ENCODE results near the gene GPC3. TPM values are rescaled to one million over a fixed set of nuclear protein-coding genes. Genes with fewer than 3 reads are reported as not detected.

GPC3 gene
- total RNA-seq, 2 experiments from 2014 or later: 0.25 to 0.59 TPM

DNA sequence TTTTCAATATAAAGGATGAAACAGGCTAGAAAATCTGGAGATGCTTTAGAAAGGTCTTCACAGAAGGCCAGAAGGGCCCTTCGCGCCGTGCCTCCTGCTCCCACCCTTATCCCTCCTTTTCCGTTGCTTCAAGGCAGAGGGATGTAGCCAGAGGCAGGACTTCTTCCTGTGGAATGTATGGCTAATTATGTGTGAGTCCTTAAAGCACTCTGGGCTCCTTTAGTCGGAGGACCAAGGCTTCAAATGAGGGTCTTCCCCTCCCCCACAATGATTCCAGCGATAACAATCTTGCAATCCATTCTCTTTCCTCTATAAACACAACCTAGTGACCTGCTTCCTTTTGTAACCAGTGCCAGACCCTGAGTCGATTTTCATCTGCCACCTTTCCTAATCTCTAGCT lies 103.5 kb downstream of the GPC3 start:
- Histone ChIP-seq H3K27me3 (ENCODE audit: control insufficient read depth in 1 of 2, insufficient read depth in 2 of 2, low read length in 2 of 2) (no peaks in the 10 kb centered on the region), H3K27ac (ENCODE audit: low read depth in 1 of 2, low read length in 2 of 2) (no peak overlapping the region), H3K4me3 (ENCODE audit: low read length) (no peak overlapping the region), H3K36me3 (ENCODE audit: insufficient read depth, low read length) (no peaks in the 10 kb centered on the region), H3K4me1 (ENCODE audit: insufficient read depth, low read length) (no peaks in the 10 kb centered on the region), H3K9me3 (ENCODE audit: control insufficient read depth in 1 of 2, insufficient read depth in 1 of 2, low read length in 2 of 2) (no peaks in the 10 kb centered on the region)
- no peak for DNase-seq
- ATAC-seq (ENCODE audit: poor library complexity): no peak
- ChIA-PET POLR2A (interaction anchor here (0.6 kb wide), 1 partner anchor 8 kb away, joined by 3 read pairs; no protein-coding TSS in a partner anchor), CTCF (no interaction called here)
- TF ChIP-seq, protein P1, sequence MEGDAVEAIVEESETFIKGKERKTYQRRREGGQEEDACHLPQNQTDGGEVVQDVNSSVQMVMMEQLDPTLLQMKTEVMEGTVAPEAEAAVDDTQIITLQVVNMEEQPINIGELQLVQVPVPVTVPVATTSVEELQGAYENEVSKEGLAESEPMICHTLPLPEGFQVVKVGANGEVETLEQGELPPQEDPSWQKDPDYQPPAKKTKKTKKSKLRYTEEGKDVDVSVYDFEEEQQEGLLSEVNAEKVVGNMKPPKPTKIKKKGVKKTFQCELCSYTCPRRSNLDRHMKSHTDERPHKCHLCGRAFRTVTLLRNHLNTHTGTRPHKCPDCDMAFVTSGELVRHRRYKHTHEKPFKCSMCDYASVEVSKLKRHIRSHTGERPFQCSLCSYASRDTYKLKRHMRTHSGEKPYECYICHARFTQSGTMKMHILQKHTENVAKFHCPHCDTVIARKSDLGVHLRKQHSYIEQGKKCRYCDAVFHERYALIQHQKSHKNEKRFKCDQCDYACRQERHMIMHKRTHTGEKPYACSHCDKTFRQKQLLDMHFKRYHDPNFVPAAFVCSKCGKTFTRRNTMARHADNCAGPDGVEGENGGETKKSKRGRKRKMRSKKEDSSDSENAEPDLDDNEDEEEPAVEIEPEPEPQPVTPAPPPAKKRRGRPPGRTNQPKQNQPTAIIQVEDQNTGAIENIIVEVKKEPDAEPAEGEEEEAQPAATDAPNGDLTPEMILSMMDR (IDR thresholded peaks at IDR 0.05): no peak
- H3K4me3 Mint-ChIP-seq: no peak overlapping the region
- no peaks in the 10 kb centered on the region for H3K36me3 Mint-ChIP-seq (ENCODE audit: low read depth)
- H3K4me1 Mint-ChIP-seq (ENCODE audit: low read depth): no peaks in the 10 kb centered on the region
- H3K27me3 Mint-ChIP-seq: no peaks in the 10 kb centered on the region
- intact Hi-C loops (cut with DNase I, micrococcal nuclease): no loop called here
- H3K27ac Mint-ChIP-seq: no peak overlapping the region
- H3K9me3 Mint-ChIP-seq: no peaks in the 10 kb centered on the region

DNA sequence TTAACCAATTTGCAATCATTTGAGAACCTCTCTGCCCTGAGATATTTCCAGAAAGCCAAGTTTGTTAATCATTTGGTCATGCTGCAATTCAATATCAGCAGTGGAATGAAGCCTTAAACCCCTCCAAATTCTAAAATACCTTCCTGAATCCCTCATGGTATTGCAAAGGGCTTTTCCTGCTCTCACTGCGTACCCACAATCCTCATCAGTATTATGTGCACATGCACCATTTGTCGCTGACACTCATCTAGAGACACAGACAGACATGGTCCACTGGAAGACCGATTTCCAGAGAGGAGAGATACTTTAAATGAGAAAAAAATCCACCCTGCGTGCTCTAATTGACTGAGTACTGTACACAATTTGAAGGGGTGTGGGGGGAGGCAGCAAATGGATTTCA lies 104.4 kb downstream of the GPC3 start:
- Histone ChIP-seq H3K9me3 (ENCODE audit: control insufficient read depth in 1 of 2, insufficient read depth in 1 of 2, low read length in 2 of 2) (no peaks in the 10 kb centered on the region), H3K27ac (ENCODE audit: low read depth in 1 of 2, low read length in 2 of 2) (no peak overlapping the region), H3K27me3 (ENCODE audit: control insufficient read depth in 1 of 2, insufficient read depth in 2 of 2, low read length in 2 of 2) (no peaks in the 10 kb centered on the region), H3K36me3 (ENCODE audit: insufficient read depth, low read length) (no peaks in the 10 kb centered on the region), H3K4me3 (ENCODE audit: low read length) (no peak overlapping the region), H3K4me1 (ENCODE audit: insufficient read depth, low read length) (no peaks in the 10 kb centered on the region)
- ATAC-seq (ENCODE audit: poor library complexity): no peak
- no peak for DNase-seq
- Mint-ChIP-seq H3K4me1 (ENCODE audit: low read depth) (no peaks in the 10 kb centered on the region), H3K36me3 (ENCODE audit: low read depth) (no peaks in the 10 kb centered on the region), H3K27ac (no peak overlapping the region), H3K9me3 (no peaks in the 10 kb centered on the region), H3K27me3 (no peaks in the 10 kb centered on the region), H3K4me3 (no peak overlapping the region)
- CTCF ChIA-PET: no interaction called here
- intact Hi-C loops (cut with DNase I, micrococcal nuclease): no loop called here
- POLR2A ChIA-PET: no interaction called here
- TF ChIP-seq, protein P1 (IDR thresholded peaks at IDR 0.05): no peak

DNA sequence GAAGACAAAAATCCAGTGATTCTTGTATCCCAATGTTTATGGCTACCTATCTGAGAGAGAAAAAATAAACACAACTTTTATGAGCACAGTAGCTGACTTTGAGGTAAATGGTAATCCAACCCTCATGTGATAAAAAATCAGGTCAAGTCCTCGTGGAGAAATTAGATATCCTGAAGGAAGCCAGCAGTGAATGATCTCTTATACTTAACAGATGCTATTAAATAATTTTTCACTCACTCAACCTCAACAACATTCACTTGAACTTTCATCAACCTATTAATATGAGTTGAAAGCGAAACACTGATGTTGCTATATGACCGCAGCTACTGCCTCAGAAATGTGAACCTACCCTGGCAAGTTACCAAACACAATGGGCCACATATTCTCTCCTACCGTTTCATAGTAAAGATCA lies 105.4 kb downstream of the GPC3 start:
- DNase-seq (no peak), ATAC-seq (ENCODE audit: poor library complexity) (no peak)
- TF ChIP-seq, protein P1 (IDR thresholded peaks at IDR 0.05): no peak
- no peak overlapping the region for H3K27ac ChIP-seq (ENCODE audit: low read depth in 1 of 2, low read length in 2 of 2)
- intact Hi-C loops (cut with DNase I, micrococcal nuclease): no loop called here
- H3K36me3 Mint-ChIP-seq (ENCODE audit: low read depth): no peaks in the 10 kb centered on the region
- no peaks in the 10 kb centered on the region for H3K9me3 Mint-ChIP-seq
- no peak overlapping the region for H3K4me3 ChIP-seq (ENCODE audit: low read length)
- H3K4me1 Mint-ChIP-seq (ENCODE audit: low read depth): no peaks in the 10 kb centered on the region
- no peak overlapping the region for H3K4me3 Mint-ChIP-seq
- H3K36me3 ChIP-seq (ENCODE audit: insufficient read depth, low read length): no peaks in the 10 kb centered on the region
- no peaks in the 10 kb centered on the region for H3K27me3 Mint-ChIP-seq
- POLR2A ChIA-PET: no interaction called here
- H3K27me3 ChIP-seq (ENCODE audit: control insufficient read depth in 1 of 2, insufficient read depth in 2 of 2, low read length in 2 of 2): no peaks in the 10 kb centered on the region
- no peaks in the 10 kb centered on the region for H3K9me3 ChIP-seq (ENCODE audit: control insufficient read depth in 1 of 2, insufficient read depth in 1 of 2, low read length in 2 of 2)
- H3K27ac Mint-ChIP-seq: no peak overlapping the region
- CTCF ChIA-PET: interaction anchor here (1.0 kb wide), 1 partner anchor 26 kb away, joined by 3 read pairs; no protein-coding TSS in a partner anchor
- H3K4me1 ChIP-seq (ENCODE audit: insufficient read depth, low read length): no peaks in the 10 kb centered on the region

Data from CD4-positive, alpha-beta T cell (primary cell).